Neural progenitor cell (in vitro differentiated cells): Measurements from ENCODE around the gene SDHC. TPM values are rescaled to one million over a fixed set of nuclear protein-coding genes. Genes with fewer than 3 reads are reported as not detected.
"Not testable (repeated sequence)": the region's sequence is repeated elsewhere in the genome, so short reads cannot be mapped to it uniquely, and the experiment has no call there.

Experiments
- DNase-seq: peaks from one replicate; pipeline ENCODE4 v3.0.0-alpha.2; 2016; ENCODE audit warnings: low spot score
- H2AFZ ChIP-seq: fragments of 200-600 bp; sonication (generic); replicated peaks from 2 replicates; pipeline ENCODE4 v1.6.1; 2016; ENCODE audit warnings: antibody characterized with exemption
- H3F3A ChIP-seq: fragments of 200-600 bp; sonication (generic); 2 replicates; pipeline ENCODE4 v1.6.1; 2016; ENCODE audit warnings: antibody characterized with exemption, low read depth
- H3K27ac ChIP-seq: fragments of 200-600 bp; sonication (generic); 2 replicates; pipeline ENCODE4 v1.5.1; 2016; ENCODE audit warnings: mild to moderate bottlenecking
- H3K27me3 ChIP-seq: fragments of 200-600 bp; sonication (generic); 2 replicates; pipeline ENCODE4 v1.6.1; 2016; ENCODE audit warnings: mild to moderate bottlenecking, moderate library complexity
- H3K36me3 ChIP-seq: fragments of 200-600 bp; sonication (generic); 2 replicates; pipeline ENCODE4 v1.5.1; 2016
- H3K4me1 ChIP-seq: fragments of 200-600 bp; sonication (generic); 2 replicates; pipeline ENCODE4 v1.6.1; 2016; ENCODE audit warnings: mixed run types
- H3K4me2 ChIP-seq: fragments of 200-600 bp; sonication (generic); 2 replicates; pipeline ENCODE4 v1.6.1; 2016
- H3K4me3 ChIP-seq: fragments of 200-600 bp; sonication (generic); 2 replicates; pipeline ENCODE4 v1.5.1; 2016
- H3K79me2 ChIP-seq: fragments of 200-600 bp; sonication (generic); 2 replicates; pipeline ENCODE4 v1.6.1; 2016; ENCODE audit warnings: low read depth
- H3K9ac ChIP-seq: fragments of 200-600 bp; sonication (generic); 2 replicates; pipeline ENCODE4 v1.6.1; 2016
- H3K9me3 ChIP-seq: fragments of 200-600 bp; sonication (generic); 2 replicates; pipeline ENCODE4 v1.5.1; 2016; ENCODE audit warnings: low read depth
- H4K20me1 ChIP-seq: fragments of 200-600 bp; sonication (generic); 2 replicates; pipeline ENCODE4 v1.6.1; 2016; ENCODE audit warnings: low read depth
- H3K27ac Mint-ChIP-seq: 3 replicates; pipeline ENCODE4 v1.8.0; 2021; ENCODE audit warnings: mixed read lengths
- H3K27me3 Mint-ChIP-seq: 2 replicates; pipeline ENCODE4 v1.8.0; 2022; ENCODE audit warnings: low read depth, mild to moderate bottlenecking, inconsistent platforms, moderate library complexity, mixed read lengths; ENCODE audit not compliant: insufficient read depth
- H3K36me3 Mint-ChIP-seq: 3 replicates; pipeline ENCODE4 v1.8.0; 2021; ENCODE audit warnings: mixed read lengths
- H3K4me1 Mint-ChIP-seq: 3 replicates; pipeline ENCODE4 v1.8.0; 2021; ENCODE audit warnings: mixed read lengths
- H3K4me3 Mint-ChIP-seq: 3 replicates; pipeline ENCODE4 v1.8.0; 2021; ENCODE audit warnings: mild to moderate bottlenecking, moderate library complexity, mixed read lengths
- H3K9me3 Mint-ChIP-seq: 3 replicates; pipeline ENCODE4 v1.8.0; 2020; ENCODE audit warnings: mixed read lengths
- EZH2 ChIP-seq: fragments of 200-600 bp; sonication (generic); IDR thresholded peaks from 2 replicates; pipeline ENCODE4 v1.6.1; 2017; ENCODE audit warnings: antibody characterized with exemption, mild to moderate bottlenecking, moderate library complexity
- EZH2phosphoT487 ChIP-seq: fragments of 200-600 bp; sonication (generic); IDR thresholded peaks from 2 replicates; pipeline ENCODE4 v1.6.1; 2017; ENCODE audit warnings: antibody characterized with exemption
- total RNA-seq: library from RNA; depleted of rRNA; stranded (reverse); fragments of >200 nt; gene quantifications from 2 replicates; pipeline ENCODE4 v1.2.3, GENCODE V29; 2015; ENCODE audit warnings: low replicate concordance
- TF ChIP-seq, protein P1 (sequence below): fragments of 200-600 bp; sonication (generic); IDR thresholded peaks from 2 replicates; pipeline ENCODE4 v1.5.1; 2017; ENCODE audit warnings: antibody characterized with exemption, mild to moderate bottlenecking

The SDHC gene
- total RNA-seq, 1 donor from 2014 or later: 61.2 TPM

DNA sequence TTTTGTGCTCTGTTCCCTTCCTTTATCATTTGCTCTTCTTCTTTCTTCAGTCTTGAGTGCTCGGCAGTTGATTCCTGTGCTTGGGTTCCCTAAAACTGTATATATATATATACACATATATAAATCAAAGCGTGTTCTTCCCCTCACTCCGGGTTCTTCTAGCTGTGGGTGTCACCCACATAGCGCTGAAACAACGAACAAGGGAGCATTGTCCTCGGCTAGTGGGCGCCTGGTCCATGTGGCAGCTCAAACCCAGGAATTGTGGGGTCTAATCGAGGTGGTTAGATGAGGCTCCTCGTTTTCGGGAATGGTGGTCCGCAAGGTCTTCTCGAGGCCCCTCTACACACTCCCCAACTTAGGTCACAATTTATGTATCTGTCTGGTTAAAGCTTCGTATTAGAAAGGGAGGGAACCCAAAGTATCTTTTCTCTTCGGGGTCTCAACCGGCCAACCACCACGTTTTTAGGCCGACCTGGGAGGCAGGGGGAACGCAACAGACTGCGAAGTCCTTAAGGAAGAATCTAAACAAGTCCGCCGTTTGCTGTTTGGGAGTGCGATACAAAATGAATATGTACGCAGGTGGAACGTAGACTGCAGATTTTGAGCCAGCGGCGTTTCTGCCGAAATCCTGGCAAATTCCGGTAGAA, 504 bp upstream of the SDHC start:
- Histone ChIP-seq H3K4me3 (peak overlapping the region; percentile 93), H3K27ac (peak overlapping the region; percentile 87), H2AFZ (peak overlapping the region; percentile 77), H3K9ac (no peak overlapping the region), H3F3A (peaks cover 20% of the 10 kb centered on the region), H3K9me3 (no peaks in the 10 kb centered on the region), H3K79me2 (peaks cover 41% of the 10 kb centered on the region), H3K4me2 (peak overlapping the region; percentile 91), H3K4me1 (peaks cover 28% of the 10 kb centered on the region), H3K36me3 (no peaks in the 10 kb centered on the region), H4K20me1 (peaks cover 37% of the 10 kb centered on the region), H3K27me3 (no peaks in the 10 kb centered on the region)
- DNase-seq: no peak
- H3K4me3 Mint-ChIP-seq: peak overlapping the region; percentile 98
- peaks cover 2% of the 10 kb centered on the region for H3K27me3 Mint-ChIP-seq
- no peaks in the 10 kb centered on the region for H3K9me3 Mint-ChIP-seq
- peaks cover 24% of the 10 kb centered on the region for H3K4me1 Mint-ChIP-seq
- peak overlapping the region; percentile 94 for H3K27ac Mint-ChIP-seq
- TF ChIP-seq, protein P1, sequence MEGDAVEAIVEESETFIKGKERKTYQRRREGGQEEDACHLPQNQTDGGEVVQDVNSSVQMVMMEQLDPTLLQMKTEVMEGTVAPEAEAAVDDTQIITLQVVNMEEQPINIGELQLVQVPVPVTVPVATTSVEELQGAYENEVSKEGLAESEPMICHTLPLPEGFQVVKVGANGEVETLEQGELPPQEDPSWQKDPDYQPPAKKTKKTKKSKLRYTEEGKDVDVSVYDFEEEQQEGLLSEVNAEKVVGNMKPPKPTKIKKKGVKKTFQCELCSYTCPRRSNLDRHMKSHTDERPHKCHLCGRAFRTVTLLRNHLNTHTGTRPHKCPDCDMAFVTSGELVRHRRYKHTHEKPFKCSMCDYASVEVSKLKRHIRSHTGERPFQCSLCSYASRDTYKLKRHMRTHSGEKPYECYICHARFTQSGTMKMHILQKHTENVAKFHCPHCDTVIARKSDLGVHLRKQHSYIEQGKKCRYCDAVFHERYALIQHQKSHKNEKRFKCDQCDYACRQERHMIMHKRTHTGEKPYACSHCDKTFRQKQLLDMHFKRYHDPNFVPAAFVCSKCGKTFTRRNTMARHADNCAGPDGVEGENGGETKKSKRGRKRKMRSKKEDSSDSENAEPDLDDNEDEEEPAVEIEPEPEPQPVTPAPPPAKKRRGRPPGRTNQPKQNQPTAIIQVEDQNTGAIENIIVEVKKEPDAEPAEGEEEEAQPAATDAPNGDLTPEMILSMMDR: no peak
- TF ChIP-seq EZH2phosphoT487: no peak
- no peak for TF ChIP-seq EZH2
- H3K36me3 Mint-ChIP-seq: no peaks in the 10 kb centered on the region

DNA sequence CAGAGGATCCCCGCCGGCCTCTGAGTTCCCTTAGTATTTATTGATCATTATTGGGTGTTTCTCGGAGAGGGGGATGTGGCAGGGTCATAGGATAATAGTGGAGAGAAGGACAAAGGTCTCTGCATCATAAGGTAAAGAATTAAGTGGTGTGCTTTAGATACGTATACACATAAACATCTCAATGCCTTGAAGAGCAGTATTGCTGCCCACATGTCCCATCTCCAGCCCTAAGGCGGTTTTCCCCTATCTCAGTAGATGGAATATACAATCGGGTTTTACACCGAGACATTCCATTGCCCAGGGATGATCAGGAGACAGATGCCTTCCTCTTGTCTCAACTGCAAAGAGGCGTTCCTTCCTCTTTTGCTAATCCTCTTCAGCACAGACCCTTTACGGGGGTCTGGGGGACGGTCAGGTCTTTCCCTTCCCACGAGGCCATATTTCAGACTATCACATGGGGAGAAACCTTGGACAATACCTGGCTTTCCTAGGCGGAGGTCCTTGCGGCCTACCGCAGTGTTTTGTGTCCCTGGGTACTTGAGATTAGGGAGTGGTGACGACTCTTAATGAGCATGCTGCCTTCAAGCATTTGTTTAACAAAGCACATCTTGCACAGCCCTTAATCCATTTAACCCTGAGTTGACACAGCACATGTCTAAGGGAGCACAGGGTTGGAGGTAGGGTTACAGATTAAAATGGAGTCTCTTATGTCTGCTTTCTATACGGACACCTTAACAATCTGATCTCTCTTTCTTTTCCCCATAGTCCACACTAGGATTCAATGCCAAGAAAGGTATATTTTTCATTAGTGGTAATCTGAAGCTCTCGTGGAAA, 1.9 kb downstream of the SDHC start:
- Histone ChIP-seq H4K20me1 (peaks cover 53% of the 10 kb centered on the region), H3K4me2 (peak overlapping the region; percentile 91), H3K4me3 (peak overlapping the region; percentile 34), H3K79me2 (peaks cover 61% of the 10 kb centered on the region), H3F3A (peaks cover 20% of the 10 kb centered on the region), H3K4me1 (peaks cover 18% of the 10 kb centered on the region)
- H2AFZ ChIP-seq, H3K36me3 Mint-ChIP-seq, H3K27ac Mint-ChIP-seq, H3K27ac ChIP-seq, H3K9ac ChIP-seq, H3K27me3 Mint-ChIP-seq, H3K9me3 ChIP-seq, H3K9me3 Mint-ChIP-seq, H3K27me3 ChIP-seq, H3K36me3 ChIP-seq: not testable (repeated sequence)
- Mint-ChIP-seq H3K4me1 (peaks cover 24% of the 10 kb centered on the region), H3K4me3 (peak overlapping the region; percentile 98)
- DNase-seq: peak; percentile 55

DNA sequence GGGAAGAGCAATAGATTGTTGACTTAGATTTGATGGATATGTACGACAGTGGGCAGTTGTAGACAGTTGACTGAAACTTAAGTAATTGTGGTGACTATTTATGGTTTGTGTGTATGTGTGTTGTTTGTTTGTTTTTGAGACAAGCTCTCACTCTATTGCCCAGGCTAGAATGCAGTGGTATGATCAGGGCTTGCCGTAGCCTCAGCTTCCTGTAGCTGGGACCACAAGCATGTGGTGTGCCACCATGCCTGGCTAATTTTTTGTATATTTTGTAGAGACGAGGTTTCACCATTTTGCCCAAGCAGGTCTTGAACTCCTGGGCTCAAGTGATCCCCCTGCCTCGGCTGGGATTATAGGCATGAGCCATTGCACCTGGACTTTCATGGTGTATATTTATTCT, 9.8 kb downstream of the SDHC start:
- H3K36me3 ChIP-seq: no peaks in the 10 kb centered on the region
- peaks cover 13% of the 10 kb centered on the region for H4K20me1 ChIP-seq
- H3K4me1 ChIP-seq: no peaks in the 10 kb centered on the region
- H3K4me2 ChIP-seq: no peak overlapping the region
- DNase-seq: no peak
- H3K79me2 ChIP-seq: peaks cover 36% of the 10 kb centered on the region
- no peaks in the 10 kb centered on the region for H3K9me3 ChIP-seq
- H2AFZ ChIP-seq: no peak overlapping the region
- no peaks in the 10 kb centered on the region for H3K27me3 ChIP-seq
- no peak overlapping the region for H3K4me3 ChIP-seq
- no peaks in the 10 kb centered on the region for H3K9me3 Mint-ChIP-seq
- no peaks in the 10 kb centered on the region for H3K27me3 Mint-ChIP-seq
- H3F3A ChIP-seq: no peaks in the 10 kb centered on the region
- peaks cover 12% of the 10 kb centered on the region for H3K36me3 Mint-ChIP-seq
- no peak overlapping the region for H3K27ac Mint-ChIP-seq
- H3K4me1 Mint-ChIP-seq: no peaks in the 10 kb centered on the region
- H3K9ac ChIP-seq: no peak overlapping the region
- no peak overlapping the region for H3K27ac ChIP-seq
- TF ChIP-seq, protein P1: no peak
- TF ChIP-seq EZH2phosphoT487 (no peak), EZH2 (no peak)
- H3K4me3 Mint-ChIP-seq: no peak overlapping the region

DNA sequence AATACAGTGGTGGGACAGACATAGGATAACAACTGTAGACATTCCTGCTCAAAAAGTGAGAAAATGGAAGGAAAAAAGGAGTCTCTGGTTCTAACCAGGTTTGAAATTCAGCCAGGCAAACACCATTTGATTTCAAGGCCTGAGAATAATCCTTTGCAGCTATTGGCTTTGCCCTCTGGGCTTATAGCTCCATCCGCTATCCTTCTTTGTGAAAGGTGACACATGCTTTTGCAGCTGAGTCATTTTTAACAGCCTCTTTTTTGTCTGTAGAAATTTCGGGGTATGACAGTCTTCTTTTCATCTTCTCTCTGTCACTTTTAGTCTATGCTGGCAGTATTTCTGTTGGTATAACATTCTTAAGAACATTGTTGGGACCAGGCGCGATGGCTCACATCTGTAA, 16.2 kb downstream of the SDHC start:
- H3K4me1 Mint-ChIP-seq: no peaks in the 10 kb centered on the region
- H3K27me3 ChIP-seq: no peaks in the 10 kb centered on the region
- H3K4me2 ChIP-seq: no peak overlapping the region
- H3K9ac ChIP-seq: no peak overlapping the region
- H3K9me3 Mint-ChIP-seq: no peaks in the 10 kb centered on the region
- no peak overlapping the region for H3K27ac Mint-ChIP-seq
- no peaks in the 10 kb centered on the region for H3K79me2 ChIP-seq
- no peaks in the 10 kb centered on the region for H3K9me3 ChIP-seq
- no peaks in the 10 kb centered on the region for H4K20me1 ChIP-seq
- peaks cover 4% of the 10 kb centered on the region for H3K36me3 ChIP-seq
- DNase-seq: no peak
- H3K4me3 Mint-ChIP-seq: no peak overlapping the region
- H3K27ac ChIP-seq: no peak overlapping the region
- no peaks in the 10 kb centered on the region for H3F3A ChIP-seq
- H3K27me3 Mint-ChIP-seq: no peaks in the 10 kb centered on the region
- H3K4me3 ChIP-seq: no peak overlapping the region
- no peaks in the 10 kb centered on the region for H3K4me1 ChIP-seq
- TF ChIP-seq EZH2phosphoT487 (no peak), EZH2 (no peak)
- TF ChIP-seq, protein P1: no peak
- peaks cover 16% of the 10 kb centered on the region for H3K36me3 Mint-ChIP-seq
- H2AFZ ChIP-seq: no peak overlapping the region
